ENCODE results near the gene DEFB132. TPM values are rescaled to one million over a fixed set of nuclear protein-coding genes. Genes with fewer than 3 reads are reported as not detected.

The DEFB132 gene
- total RNA-seq, 2 experiments from 2014 or later, result not detected

DNA sequence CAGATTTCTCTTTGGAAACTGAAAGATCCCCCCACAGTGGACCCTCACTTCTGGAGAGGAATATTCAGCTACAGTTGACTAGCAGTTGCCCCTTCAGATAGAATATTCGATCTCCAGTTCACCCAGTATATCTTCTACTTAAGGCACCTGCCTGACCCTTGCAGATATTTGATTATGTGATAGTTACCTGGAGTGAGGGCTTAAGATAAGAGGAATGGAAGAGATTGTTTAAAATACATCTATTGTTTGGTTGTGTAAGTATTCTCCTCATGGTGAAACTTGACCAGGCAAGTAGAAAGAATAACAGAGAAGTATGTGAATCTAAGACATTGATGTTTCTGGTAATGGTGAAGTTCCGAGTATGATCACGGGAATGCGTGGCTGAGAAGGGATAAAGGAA, 38.3 kb downstream of the DEFB132 start:
- Mint-ChIP-seq H3K9me3 (no peaks in the 10 kb centered on the region), H3K27ac (peak overlapping the region; percentile 74), H3K4me1 (ENCODE audit: low read depth) (peaks cover 26% of the 10 kb centered on the region), H3K4me3 (peak overlapping the region; percentile 83), H3K36me3 (ENCODE audit: low read depth) (peaks cover 26% of the 10 kb centered on the region), H3K27me3 (no peaks in the 10 kb centered on the region)
- intact Hi-C loops (cut with micrococcal nuclease), result loop anchor here (5.0 kb wide), 1 partner anchor 36 kb away; no protein-coding TSS in a partner anchor
- CTCF ChIA-PET, result interaction anchor here (1.2 to 1.3 kb wide), 2 partner anchors 13 to 29 kb away, joined by 4 read pairs; no protein-coding TSS in a partner anchor
- TF ChIP-seq, protein P1, sequence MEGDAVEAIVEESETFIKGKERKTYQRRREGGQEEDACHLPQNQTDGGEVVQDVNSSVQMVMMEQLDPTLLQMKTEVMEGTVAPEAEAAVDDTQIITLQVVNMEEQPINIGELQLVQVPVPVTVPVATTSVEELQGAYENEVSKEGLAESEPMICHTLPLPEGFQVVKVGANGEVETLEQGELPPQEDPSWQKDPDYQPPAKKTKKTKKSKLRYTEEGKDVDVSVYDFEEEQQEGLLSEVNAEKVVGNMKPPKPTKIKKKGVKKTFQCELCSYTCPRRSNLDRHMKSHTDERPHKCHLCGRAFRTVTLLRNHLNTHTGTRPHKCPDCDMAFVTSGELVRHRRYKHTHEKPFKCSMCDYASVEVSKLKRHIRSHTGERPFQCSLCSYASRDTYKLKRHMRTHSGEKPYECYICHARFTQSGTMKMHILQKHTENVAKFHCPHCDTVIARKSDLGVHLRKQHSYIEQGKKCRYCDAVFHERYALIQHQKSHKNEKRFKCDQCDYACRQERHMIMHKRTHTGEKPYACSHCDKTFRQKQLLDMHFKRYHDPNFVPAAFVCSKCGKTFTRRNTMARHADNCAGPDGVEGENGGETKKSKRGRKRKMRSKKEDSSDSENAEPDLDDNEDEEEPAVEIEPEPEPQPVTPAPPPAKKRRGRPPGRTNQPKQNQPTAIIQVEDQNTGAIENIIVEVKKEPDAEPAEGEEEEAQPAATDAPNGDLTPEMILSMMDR (IDR thresholded peaks at IDR 0.05), result no peak
- no peak for DNase-seq
- POLR2A ChIA-PET, result interaction anchor here (1.2 to 9.1 kb wide), 2 partner anchors 27 to 59 kb away, joined by 3 to 94 read pairs; partner anchors contain the start of gene SOX12
- ATAC-seq, result no peak

GRCh38 chr20:297098-297924, 39.8 kb downstream of the DEFB132 start, which contains the start of gene ZCCHC3:
TSS of gene ZCCHC3 (plus strand) at chr20:297570. CDS start at chr20:297587, 17 bp downstream.
- ChIA-PET CTCF (interaction anchor here (0.5 to 2.8 kb wide), 5 partner anchors 12 to 102 kb away, joined by 3 to 10 read pairs (median 3); partner anchors contain the start of gene SOX12), POLR2A (interaction anchor here (1.2 to 9.1 kb wide), 5 partner anchors 9 to 70 kb away, joined by 3 to 94 read pairs (median 13); partner anchors contain the start of genes DEFB129 and SOX12)
- peak; percentile 90 for DNase-seq
- Mint-ChIP-seq H3K27ac (peak within 1 kb of the TSS; percentile 98), H3K27me3 (no peaks in the 10 kb centered on the region), H3K9me3 (no peaks in the 10 kb centered on the region), H3K36me3 (ENCODE audit: low read depth) (peaks cover 38% of the 10 kb centered on the region), H3K4me3 (peak within 1 kb of the TSS; percentile 99), H3K4me1 (ENCODE audit: low read depth) (peaks cover 41% of the 10 kb centered on the region)
- TF ChIP-seq, protein P1 (IDR thresholded peaks at IDR 0.05), result no peak
- intact Hi-C loops (cut with micrococcal nuclease), result loop anchor here (5.0 kb wide), 1 partner anchor 35 kb away; no protein-coding TSS in a partner anchor
- ATAC-seq, result peak; percentile 86

DNA sequence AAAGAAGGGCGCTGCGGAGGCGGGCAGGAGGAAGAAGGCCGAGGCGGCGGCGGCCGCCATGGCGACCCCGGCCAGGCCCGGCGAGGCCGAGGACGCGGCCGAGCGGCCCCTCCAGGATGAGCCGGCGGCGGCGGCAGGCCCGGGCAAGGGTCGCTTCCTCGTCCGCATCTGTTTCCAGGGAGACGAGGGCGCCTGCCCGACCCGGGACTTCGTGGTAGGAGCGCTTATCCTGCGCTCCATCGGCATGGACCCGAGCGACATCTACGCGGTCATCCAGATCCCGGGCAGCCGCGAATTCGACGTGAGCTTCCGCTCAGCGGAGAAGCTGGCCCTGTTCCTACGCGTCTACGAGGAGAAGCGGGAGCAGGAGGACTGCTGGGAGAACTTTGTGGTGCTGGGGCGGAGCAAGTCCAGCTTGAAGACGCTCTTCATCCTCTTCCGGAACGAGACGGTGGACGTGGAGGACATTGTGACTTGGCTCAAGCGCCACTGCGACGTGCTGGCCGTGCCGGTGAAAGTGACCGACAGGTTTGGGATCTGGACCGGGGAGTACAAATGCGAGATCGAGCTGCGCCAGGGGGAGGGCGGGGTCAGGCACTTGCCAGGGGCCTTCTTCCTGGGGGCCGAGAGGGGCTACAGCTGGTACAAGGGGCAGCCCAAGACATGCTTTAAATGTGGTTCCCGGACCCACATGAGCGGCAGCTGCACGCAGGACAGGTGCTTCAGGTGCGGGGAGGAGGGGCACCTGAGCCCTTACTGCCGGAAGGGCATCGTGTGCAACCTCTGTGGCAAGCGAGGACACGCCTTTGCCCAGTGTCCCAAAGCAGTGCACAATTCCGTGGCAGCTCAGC, 40.6 kb downstream of the DEFB132 start:
- H3K4me1 Mint-ChIP-seq (ENCODE audit: low read depth), result peaks cover 44% of the 10 kb centered on the region

DNA sequence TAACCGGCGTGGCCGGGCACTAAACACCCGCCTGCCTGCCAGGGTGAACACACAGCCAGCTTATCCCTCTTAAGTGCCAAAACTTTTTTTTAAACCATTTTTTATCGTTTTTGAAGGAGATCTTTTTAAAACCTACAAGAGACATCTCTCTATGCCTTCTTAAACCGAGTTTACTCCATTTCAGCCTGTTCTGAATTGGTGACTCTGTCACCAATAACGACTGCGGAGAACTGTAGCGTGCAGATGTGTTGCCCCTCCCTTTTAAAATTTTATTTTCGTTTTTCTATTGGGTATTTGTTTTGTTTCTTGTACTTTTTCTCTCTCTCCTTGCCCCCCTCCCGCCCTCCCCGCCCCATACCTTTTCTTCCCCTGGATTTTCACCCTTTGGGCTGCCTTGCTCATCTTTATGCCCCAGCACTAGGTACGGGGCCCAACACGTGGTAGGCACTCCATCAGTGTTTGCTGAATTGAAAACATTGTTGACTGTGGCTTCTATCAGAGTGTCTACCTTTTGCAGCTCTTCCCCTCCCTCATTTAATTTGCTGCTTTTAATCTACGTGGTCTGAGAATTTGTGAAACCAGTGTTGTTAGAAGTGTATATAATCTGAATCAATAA, 41.4 kb downstream of the DEFB132 start:
- CTCF ChIA-PET, result interaction anchor here (0.7 to 4.4 kb wide), 8 partner anchors 11 to 64 kb away, joined by 3 to 19 read pairs (median 5); no protein-coding TSS in a partner anchor
- DNase-seq (no peak), ATAC-seq (peak; percentile 5)
- peaks cover 44% of the 10 kb centered on the region for H3K4me1 Mint-ChIP-seq (ENCODE audit: low read depth)
- H3K27ac Mint-ChIP-seq, result peak overlapping the region; percentile 98
- peaks cover 39% of the 10 kb centered on the region for H3K36me3 Mint-ChIP-seq (ENCODE audit: low read depth)
- TF ChIP-seq, protein P1 (IDR thresholded peaks at IDR 0.05), result no peak
- no peaks in the 10 kb centered on the region for H3K9me3 Mint-ChIP-seq
- intact Hi-C loops (cut with micrococcal nuclease), result loop anchor here (5.0 kb wide), 1 partner anchor 33 kb away; no protein-coding TSS in a partner anchor
- POLR2A ChIA-PET, result interaction anchor here (0.8 to 9.1 kb wide), 7 partner anchors 11 to 178 kb away, joined by 3 to 94 read pairs (median 5); partner anchors contain the start of genes DEFB129 and SOX12
- peak overlapping the region; percentile 99 for H3K4me3 Mint-ChIP-seq
- H3K27me3 Mint-ChIP-seq, result no peaks in the 10 kb centered on the region

More for the DNA sequence above, 40.6 kb downstream of the DEFB132 start:
- POLR2A ChIA-PET, result interaction anchor here (0.6 to 9.1 kb wide), 8 partner anchors 10 to 178 kb away, joined by 3 to 94 read pairs (median 5); partner anchors contain the start of genes DEFB129 and SOX12
- CTCF ChIA-PET, result interaction anchor here (0.7 to 4.4 kb wide), 6 partner anchors 11 to 64 kb away, joined by 3 to 19 read pairs (median 8); no protein-coding TSS in a partner anchor
- Mint-ChIP-seq H3K27me3 (no peaks in the 10 kb centered on the region), H3K4me3 (peak overlapping the region; percentile 99), H3K36me3 (ENCODE audit: low read depth) (peaks cover 39% of the 10 kb centered on the region), H3K27ac (peak overlapping the region; percentile 98), H3K9me3 (no peaks in the 10 kb centered on the region)
- DNase-seq (peak; percentile 66), ATAC-seq (peak; percentile 38)
- TF ChIP-seq, protein P1 (IDR thresholded peaks at IDR 0.05), result no peak
- intact Hi-C loops (cut with micrococcal nuclease), result loop anchor here (5.0 kb wide), 1 partner anchor 34 kb away; no protein-coding TSS in a partner anchor

Data from activated CD8-positive, alpha-beta T cell treated with anti-CD3 and anti-CD28 coated beads for 36 hours (primary cell).